Stomach (tissue), 9 donors: ENCODE data around the gene TRIM61. TPM values are rescaled to one million over a fixed set of nuclear protein-coding genes. Genes with fewer than 3 reads are reported as not detected.
"Not testable (repeated sequence)": the region's sequence is repeated elsewhere in the genome, so short reads cannot be mapped to it uniquely, and the experiment has no call there.

ENCODE experiments used
- DNase-seq, 2 donors: peaks; one replicate each; pipeline versions ENCODE4 v3.0.0 to v3.0.0-alpha.2; 2013 to 2019
- H3K27ac ChIP-seq, 5 donors: fragments of 200-600 bp in 4 of 5; sonication (generic) in 4 of 5; one replicate each; pipeline ENCODE4 v1.5.1; 2013 to 2019; ENCODE audit warnings: mild to moderate bottlenecking in 1 of 5, moderate library complexity in 1 of 5
- H3K27me3 ChIP-seq, 3 donors: fragments of 200-600 bp; sonication (generic); one replicate each; pipeline ENCODE4 v1.5.1; 2017 to 2019; ENCODE audit warnings: mixed run types in 1 of 3
- H3K36me3 ChIP-seq, 4 donors: fragments of 200-600 bp; sonication (generic); 1 replicate in 3 of 4; 2 replicates in 1 of 4; pipeline ENCODE4 v1.5.1; 2016 to 2019
- H3K4me1 ChIP-seq, 4 donors: fragments of 200-600 bp; sonication (generic); one replicate each; pipeline ENCODE4 v1.5.1; 2016 to 2019
- H3K4me3 ChIP-seq, 4 donors: fragments of 200-600 bp; sonication (generic) in 3 of 4; one replicate each; pipeline ENCODE4 v1.5.1; 2016 to 2019; ENCODE audit warnings: mild to moderate bottlenecking in 1 of 4
- H3K9me3 ChIP-seq, 4 donors: fragments of 200-600 bp; sonication (generic); one replicate each; pipeline ENCODE4 v1.5.1; 2016 to 2019
- EP300 ChIP-seq: sonication (generic); formaldehyde crosslinking; IDR thresholded peaks from one replicate; pipeline ENCODE4 v1.6.1; 2017; ENCODE audit warnings: antibody characterized with exemption
- POLR2A ChIP-seq, 4 donors: fragments of 450-650 bp; IDR thresholded peaks; one replicate each; pipeline ENCODE4 v1.6.1; 2016; ENCODE audit warnings: antibody characterized with exemption in 4 of 4, control low read depth in 2 of 4, mild to moderate bottlenecking in 1 of 4, moderate library complexity in 1 of 4
- POLR2AphosphoS5 ChIP-seq, 3 donors: sonication (generic); formaldehyde crosslinking; IDR thresholded peaks; one replicate each; pipeline ENCODE4 v1.6.1; 2016; ENCODE audit warnings: antibody characterized with exemption in 3 of 3
- WGBS, 5 donors: extraction: QIAGEN DNeasy Blood & Tissue Kit in 3 of 5; methylation state at CpG; one replicate each; pipeline versions ENCODE4 v1.1.5 to v1.1.7; 2013 to 2018; 5-methylcytosine and 5-hydroxymethylcytosine counted together
- intact Hi-C: fragments of 100-400 bp; cut with DNase I; formaldehyde crosslinking; loops from one replicate; pipeline ENCODE4 v1.15.1; 2023; ENCODE audit warnings: low total_unique reads
- polyA plus RNA-seq, 3 donors: library from polyadenylated mRNA; stranded (reverse); fragments of 200-250 nt; gene quantifications; one replicate each; pipeline ENCODE4 v1.2.3, GENCODE V29; 2013
- total RNA-seq, 5 donors: library from RNA; depleted of rRNA; stranded (reverse); fragments of >200 nt; gene quantifications; one replicate each; pipeline versions ENCODE4 v1.1.0 to v1.2.3, GENCODE V29; 2014 to 2016
- TF ChIP-seq, protein P1 (sequence below), 7 experiments: fragments of 450-650 bp in 4 of 7; fragments of 200-600 bp in 3 of 7; sonication (generic) in 3 of 7; IDR thresholded peaks; one replicate each; pipeline ENCODE4 v1.5.1; 2016 to 2019; ENCODE audit warnings: antibody characterized with exemption in 7 of 7, control low read depth in 2 of 7, mild to moderate bottlenecking in 1 of 7
- donor health status: healthy with polysubstance abuse.
- donor health status: Bipolar disorder and iron deficiency.
- donor health status: healthy.

TRIM61 gene
- total and polyA plus RNA-seq, 8 donors, result 0.25 to 3.6 (median 0.61) TPM; not detected in 3

GRCh38 chr4:164997941-164998340, 20.5 kb upstream of the TRIM61 start:
- peak in 1 of 2 donors; percentile 22 for DNase-seq
- intact Hi-C loops, result no loop called here

GRCh38 chr4:164997324-164997723, 19.9 kb upstream of the TRIM61 start:
- H3K27me3 ChIP-seq, result no peaks in the 10 kb centered on the region
- no peak overlapping the region for H3K27ac ChIP-seq
- TF ChIP-seq POLR2A (IDR thresholded peaks at IDR 0.05) (no peak), EP300 (no peak), POLR2AphosphoS5 (IDR thresholded peaks at IDR 0.05) (no peak)
- TF ChIP-seq, protein P1, sequence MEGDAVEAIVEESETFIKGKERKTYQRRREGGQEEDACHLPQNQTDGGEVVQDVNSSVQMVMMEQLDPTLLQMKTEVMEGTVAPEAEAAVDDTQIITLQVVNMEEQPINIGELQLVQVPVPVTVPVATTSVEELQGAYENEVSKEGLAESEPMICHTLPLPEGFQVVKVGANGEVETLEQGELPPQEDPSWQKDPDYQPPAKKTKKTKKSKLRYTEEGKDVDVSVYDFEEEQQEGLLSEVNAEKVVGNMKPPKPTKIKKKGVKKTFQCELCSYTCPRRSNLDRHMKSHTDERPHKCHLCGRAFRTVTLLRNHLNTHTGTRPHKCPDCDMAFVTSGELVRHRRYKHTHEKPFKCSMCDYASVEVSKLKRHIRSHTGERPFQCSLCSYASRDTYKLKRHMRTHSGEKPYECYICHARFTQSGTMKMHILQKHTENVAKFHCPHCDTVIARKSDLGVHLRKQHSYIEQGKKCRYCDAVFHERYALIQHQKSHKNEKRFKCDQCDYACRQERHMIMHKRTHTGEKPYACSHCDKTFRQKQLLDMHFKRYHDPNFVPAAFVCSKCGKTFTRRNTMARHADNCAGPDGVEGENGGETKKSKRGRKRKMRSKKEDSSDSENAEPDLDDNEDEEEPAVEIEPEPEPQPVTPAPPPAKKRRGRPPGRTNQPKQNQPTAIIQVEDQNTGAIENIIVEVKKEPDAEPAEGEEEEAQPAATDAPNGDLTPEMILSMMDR (IDR thresholded peaks at IDR 0.05), result no peak
- no peak for DNase-seq
- 40 to 89% (median 82%) methylated on average over 2 of the region's 2 CpGs for WGBS, 5 donors
- H3K4me3 ChIP-seq, result no peak overlapping the region
- H3K4me1 ChIP-seq, result no peaks in the 10 kb centered on the region
- intact Hi-C loops, result no loop called here
- no peaks in the 10 kb centered on the region for H3K36me3 ChIP-seq
- no peaks in the 10 kb centered on the region for H3K9me3 ChIP-seq

More at GRCh38 chr4:164997941-164998340, 20.5 kb upstream of the TRIM61 start:
- no peak for TF ChIP-seq POLR2A (IDR thresholded peaks at IDR 0.05)
- TF ChIP-seq EP300, result no peak
- TF ChIP-seq, protein P1 (IDR thresholded peaks at IDR 0.05), result no peak
- no peak for TF ChIP-seq POLR2AphosphoS5 (IDR thresholded peaks at IDR 0.05)
- no peaks in the 10 kb centered on the region for H3K27me3 ChIP-seq
- no peaks in the 10 kb centered on the region for H3K9me3 ChIP-seq
- 59 to 75% (median 66%) methylated on average over 6 of the region's 6 CpGs for WGBS, 5 donors
- no peaks in the 10 kb centered on the region for H3K36me3 ChIP-seq
- H3K4me1 ChIP-seq, result no peaks in the 10 kb centered on the region
- H3K4me3 ChIP-seq, result no peak overlapping the region
- no peak overlapping the region for H3K27ac ChIP-seq

DNA sequence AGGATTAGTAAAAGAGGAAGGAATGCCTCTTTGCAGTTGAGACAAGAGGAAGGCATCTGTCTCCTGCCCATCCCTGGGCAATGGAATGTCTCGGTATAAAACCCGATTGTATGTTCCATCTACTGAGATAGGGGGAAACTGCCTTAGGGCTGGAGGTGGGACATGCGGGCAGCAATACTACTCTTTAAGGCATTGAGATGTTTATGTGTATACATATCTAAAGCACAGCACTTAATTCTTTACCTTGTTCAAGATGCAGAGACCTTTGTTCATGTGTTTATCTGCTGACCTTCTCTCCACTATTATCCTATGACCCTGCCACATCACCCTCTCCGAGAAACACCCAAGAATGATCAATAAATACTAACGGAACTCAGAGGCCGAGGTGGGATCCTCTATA, 18.7 kb upstream of the TRIM61 start:
- intact Hi-C loops, H3K4me3 ChIP-seq, H3K27ac ChIP-seq, H3K4me1 ChIP-seq, H3K27me3 ChIP-seq, H3K9me3 ChIP-seq, H3K36me3 ChIP-seq, DNase-seq: not testable (repeated sequence)
- 66 to 92% (median 85%) methylated on average over 6 of the region's 6 CpGs for WGBS, 5 donors

DNA sequence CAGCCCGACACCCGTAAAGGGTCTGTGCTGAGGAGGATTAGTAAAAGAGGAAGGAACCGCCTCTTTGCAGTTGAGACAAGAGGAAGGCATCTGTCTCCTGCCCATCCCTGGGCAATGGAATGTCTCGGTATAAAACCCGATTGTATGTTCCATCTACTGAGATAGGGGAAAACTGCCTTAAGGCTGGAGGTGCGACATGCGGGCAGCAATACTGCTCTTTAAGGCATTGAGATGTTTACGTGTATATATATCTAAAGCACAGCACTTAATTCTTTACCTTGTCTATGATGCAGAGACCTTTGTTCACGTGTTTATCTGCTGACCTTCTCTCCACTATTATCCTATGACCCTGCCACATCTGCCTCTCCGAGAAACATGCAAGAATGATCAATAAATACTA, 13.3 kb upstream of the TRIM61 start:
- H3K36me3 ChIP-seq, intact Hi-C loops, H3K9me3 ChIP-seq, H3K27me3 ChIP-seq, H3K27ac ChIP-seq, H3K4me1 ChIP-seq, DNase-seq, H3K4me3 ChIP-seq: not testable (repeated sequence)
- WGBS, 5 donors, result 73 to 81% (median 75%) methylated on average over 10 of the region's 10 CpGs

DNA sequence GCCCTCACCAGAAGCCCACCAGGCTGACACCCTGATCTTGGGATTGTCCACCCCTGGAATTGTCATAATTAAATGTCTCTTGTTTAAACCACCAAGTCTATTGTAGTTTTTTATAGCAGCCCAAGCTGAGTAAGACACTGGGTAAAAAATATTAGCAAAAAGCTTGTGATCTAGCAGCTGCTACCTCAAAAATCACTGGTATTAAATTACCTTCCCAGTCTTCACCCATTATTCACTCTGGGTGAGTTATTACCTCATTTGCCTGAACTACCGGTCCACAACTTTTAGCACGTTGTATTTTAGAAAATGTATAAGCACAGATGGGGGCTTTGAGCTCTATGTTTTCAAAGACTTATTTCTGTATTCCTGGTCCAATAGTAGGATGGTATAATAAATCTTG, 12.0 kb upstream of the TRIM61 start:
- WGBS, 5 donors, result 65 to 76% (median 67%) methylated on average over 2 of the region's 2 CpGs
- Histone ChIP-seq H3K9me3 (peaks cover 0 to 7% (median 0%) of the 10 kb centered on the region in 4 donors), H3K27ac (no peak overlapping the region), H3K36me3 (no peaks in the 10 kb centered on the region), H3K4me1 (no peaks in the 10 kb centered on the region), H3K27me3 (no peaks in the 10 kb centered on the region), H3K4me3 (no peak overlapping the region)
- TF ChIP-seq EP300 (no peak), POLR2A (IDR thresholded peaks at IDR 0.05) (no peak), POLR2AphosphoS5 (IDR thresholded peaks at IDR 0.05) (no peak)
- TF ChIP-seq, protein P1 (IDR thresholded peaks at IDR 0.05), result no peak
- intact Hi-C loops, result no loop called here
- no peak for DNase-seq

GRCh38 chr4:164971929-164972328, 5.5 kb downstream of the TRIM61 start:
- H3K9me3 ChIP-seq, H3K4me1 ChIP-seq, H3K4me3 ChIP-seq, H3K27me3 ChIP-seq, intact Hi-C loops, DNase-seq, H3K27ac ChIP-seq: not testable (repeated sequence)
- 87 to 95% (median 94%) methylated on average over 2 of the region's 2 CpGs for WGBS, 5 donors
- H3K36me3 ChIP-seq, result peaks cover 0 to 40% (median 0%) of the 10 kb centered on the region in 4 donors
